Amniotic stem cell (primary cell): Measurements from ENCODE around the gene AFF1.
"Not testable (repeated sequence)": the region's sequence is repeated elsewhere in the genome, so short reads cannot be mapped to it uniquely, and the experiment has no call there.

ENCODE experiments used
- DNase-seq: peaks from one replicate; lab custom pipeline; 2025; lab: John Stamatoyannopoulos, UW

Gene AFF1

DNA sequence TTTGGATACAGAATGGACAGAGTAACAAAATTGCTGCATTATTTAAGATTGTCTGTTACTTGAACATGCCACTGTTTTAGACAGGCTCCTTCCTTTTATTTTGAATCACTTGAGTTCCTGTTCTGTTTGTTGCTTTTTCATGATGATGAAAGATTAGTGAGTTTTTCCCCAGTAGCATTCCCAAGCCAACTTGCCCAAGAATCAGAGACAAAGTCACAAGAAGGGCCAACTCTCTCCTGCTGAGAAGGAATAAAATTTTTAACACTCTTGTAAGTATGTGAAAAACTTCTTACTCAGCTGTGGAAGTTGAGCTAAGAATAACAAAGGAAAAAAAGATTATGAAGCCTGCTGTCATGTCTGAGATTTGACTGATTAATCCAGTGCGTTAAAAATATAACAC is 181.4 kb downstream of the AFF1 start:
- no peak for DNase-seq

DNA sequence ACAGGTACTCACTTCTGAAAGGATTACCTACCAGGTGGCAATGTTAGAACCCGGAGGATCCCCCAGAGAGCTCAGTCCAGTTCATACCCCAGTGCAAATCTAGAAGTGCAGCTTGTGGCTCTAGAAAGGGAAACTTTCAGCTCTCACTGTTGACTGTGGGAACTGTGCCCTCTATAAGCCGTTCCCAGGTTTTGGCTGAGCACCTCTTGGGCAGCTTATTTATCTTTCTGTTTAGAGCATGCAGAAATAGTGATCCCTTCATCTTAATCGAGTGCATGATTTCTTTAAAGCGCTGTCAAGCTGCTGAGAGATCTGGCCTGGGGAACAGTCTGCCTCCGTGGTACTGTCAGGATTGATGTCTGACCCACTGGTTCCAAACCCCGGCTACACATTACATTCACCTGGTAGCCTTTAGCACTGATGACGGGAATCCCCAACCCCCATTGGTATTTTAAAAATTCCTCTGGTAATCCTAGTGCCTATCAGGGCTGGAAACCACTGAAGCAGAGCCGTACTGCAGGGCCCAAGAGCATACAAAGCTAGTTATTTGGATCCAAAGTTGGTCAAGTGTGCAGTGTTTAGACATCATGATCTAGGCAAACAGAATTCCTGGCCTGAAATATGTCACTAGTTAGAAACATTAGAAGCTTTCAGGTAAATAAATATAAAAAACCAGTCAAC is 182.4 kb downstream of the AFF1 start:
- no peak for DNase-seq

DNA sequence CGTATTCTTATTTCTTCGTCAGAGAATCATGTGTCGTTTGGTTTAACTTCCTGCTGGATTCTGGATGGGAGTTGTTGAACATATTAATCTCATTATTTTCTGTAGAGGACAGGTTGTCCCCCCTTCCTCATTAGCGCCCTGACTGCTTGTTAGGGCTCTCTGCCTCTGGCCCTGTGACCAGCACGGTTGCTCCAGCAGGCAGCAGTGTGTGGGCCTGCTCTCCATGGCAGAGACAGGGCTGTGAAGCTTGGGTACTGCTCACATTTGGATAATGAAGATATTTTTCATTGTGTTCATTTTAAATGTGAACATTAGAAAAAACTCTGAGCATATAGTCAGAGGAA is 182.9 kb downstream of the AFF1 start:
- no peak for DNase-seq

GRCh38 chr4:87118421-87118820 is 183.6 kb downstream of the AFF1 start:
- DNase-seq: no peak

GRCh38 chr4:87118826-87119225 is 184.0 kb downstream of the AFF1 start:
- DNase-seq: no peak

DNA sequence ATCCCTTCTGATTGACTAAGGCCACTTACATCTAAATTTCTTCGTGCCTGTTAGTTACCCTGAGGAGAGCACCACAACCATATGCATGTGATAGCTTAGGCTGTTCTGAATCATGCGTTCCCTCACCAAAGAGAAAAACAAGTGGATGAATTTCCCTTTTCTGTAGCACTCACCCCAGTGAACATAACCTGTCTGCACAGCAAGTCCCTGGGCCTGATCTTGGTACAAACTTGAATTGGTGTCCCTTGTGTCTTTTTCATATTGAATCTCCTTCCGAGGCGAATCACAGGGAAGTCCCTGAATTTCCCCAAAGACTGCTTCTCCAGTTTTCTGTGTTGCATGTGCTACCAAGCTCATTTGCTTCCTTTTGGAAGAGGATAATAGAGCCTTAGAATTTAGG is 185.2 kb downstream of the AFF1 start:
- DNase-seq: no peak

GRCh38 chr4:87120411-87121162 is 185.8 kb downstream of the AFF1 start:
- no peak for DNase-seq

- DNase-seq: no peak
These were observed 186.7 kb downstream of the AFF1 start for GRCh38 chr4:87121341-87122065.

DNA sequence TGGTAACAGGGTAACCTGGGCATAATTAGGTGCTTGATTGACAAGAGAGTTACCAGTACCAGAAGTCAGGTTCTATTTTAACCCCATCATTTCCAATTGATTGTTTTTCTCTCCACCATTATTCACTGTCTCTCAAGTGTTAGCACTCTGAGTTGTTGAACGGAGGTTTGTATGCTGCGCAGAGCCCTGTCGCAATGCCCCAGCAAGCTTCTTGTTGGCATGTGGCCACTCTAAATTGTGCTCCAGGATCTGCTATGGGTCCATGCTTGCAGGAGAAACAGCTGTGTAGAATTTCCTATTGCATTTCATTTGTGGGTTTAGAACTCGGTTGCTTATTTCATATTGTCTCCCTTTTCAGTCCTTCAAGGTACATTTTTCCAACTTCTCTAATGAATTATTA is 187.4 kb downstream of the AFF1 start:
- DNase-seq: no peak

- DNase-seq: no peak
These were observed 191.2 kb downstream of the AFF1 start for GRCh38 chr4:87126056-87126455.

DNA sequence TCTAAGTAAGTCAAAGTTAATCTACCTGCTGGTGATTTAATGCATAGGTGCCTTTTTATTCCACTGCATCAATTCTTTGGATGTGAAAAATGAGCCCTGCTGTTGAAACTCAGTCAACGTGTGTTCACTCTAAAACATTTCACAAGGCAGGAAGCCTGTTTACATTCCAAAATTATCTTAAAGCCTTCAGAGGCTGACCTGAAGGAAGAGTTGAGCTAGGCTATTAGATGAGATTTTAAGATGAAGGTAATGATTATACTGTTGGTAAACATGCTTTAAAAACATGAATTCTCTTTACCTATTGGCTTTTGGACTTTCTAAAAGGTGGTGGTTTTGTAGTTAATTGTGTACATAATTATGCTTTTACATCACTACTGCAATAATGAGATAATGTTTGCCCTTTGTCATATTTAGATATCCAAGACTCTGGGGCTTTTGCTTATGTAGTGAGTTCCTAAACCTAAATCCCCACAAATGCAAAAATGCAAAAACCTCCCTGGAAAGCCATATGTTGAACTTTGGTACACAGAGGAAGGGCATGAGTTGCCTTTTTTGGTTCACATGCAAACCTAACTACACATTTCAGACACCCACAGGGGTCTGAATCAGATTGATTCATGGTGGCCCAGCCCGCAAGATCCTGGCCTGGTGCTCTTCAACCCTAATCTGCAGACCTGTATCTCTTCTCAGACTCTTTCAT is 193.3 kb downstream of the AFF1 start:
- no peak for DNase-seq

DNA sequence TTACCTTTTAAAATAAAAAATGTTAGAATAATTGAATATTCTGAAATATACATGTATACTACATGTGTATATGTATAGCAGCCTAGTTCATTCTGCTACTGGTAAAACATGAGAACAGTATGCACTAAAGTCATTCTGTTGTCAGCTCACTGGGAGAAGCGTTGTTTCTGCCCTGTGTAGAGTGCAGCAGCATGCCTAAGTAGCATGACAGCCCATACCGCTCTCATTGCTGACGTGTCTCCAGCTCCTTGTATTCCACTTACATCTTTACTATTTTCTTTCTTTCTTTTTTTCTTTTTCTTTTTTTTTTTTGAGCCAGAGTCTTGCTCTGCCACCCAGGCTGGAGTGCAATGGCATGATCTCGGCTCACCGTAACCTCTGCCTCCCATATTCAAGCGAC is 194.9 kb downstream of the AFF1 start:
- DNase-seq: no peak

GRCh38 chr4:87130985-87131703 is 196.3 kb downstream of the AFF1 start:
- no peak for DNase-seq

DNA sequence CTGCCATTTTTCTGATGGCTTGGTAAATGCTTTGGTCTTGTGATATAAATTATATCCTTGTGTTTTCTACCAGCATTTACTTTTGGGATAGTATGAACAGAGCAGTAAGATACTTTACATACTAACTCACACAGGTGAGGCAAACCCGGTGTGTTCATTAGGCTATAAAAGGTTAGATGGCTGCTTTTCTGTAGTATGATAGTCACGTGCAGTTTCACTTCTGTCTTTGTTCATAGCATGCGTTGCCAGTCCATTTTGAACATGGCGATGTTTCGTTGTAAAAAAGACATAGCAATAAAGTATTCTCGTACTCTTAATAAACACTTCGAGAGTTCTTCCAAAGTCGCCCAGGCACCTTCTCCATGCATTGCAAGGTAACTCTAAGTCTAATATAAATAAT is 197.2 kb downstream of the AFF1 start:
- DNase-seq: no peak

GRCh38 chr4:87133183-87133582 is 198.4 kb downstream of the AFF1 start:
- DNase-seq: no peak

- DNase-seq: no peak
These were observed 199.3 kb downstream of the AFF1 start for GRCh38 chr4:87134122-87134521.

- DNase-seq: no peak
These were observed 206.6 kb downstream of the AFF1 start for GRCh38 chr4:87141428-87141827.

- no peak for DNase-seq
These were observed 209.5 kb downstream of the AFF1 start for GRCh38 chr4:87144356-87144755.

DNA sequence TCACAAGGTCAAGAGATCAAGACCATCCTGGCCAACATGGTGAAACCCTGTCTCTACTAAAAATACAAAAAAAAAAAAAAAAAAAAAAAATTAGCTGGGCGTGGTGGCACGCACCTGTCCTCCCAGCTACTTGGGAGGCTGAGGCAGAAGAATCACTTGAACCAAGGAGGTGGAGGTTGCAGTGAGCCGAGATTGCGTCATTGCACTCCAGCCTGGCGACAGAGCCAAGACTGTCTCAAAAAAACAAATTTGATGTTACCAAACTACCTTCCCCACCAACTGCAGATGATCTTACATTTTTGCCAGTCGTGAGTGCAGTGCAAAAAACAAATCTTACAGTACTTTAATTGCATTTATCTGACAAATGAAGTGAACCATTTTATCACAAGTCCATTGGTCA is 211.1 kb downstream of the AFF1 start:
- not testable (repeated sequence) for DNase-seq

GRCh38 chr4:87147116-87147515 is 212.3 kb downstream of the AFF1 start:
- no peak for DNase-seq

GRCh38 chr4:87150498-87151261 is 215.9 kb downstream of the AFF1 start:
- peak; percentile 18 for DNase-seq
